ENCODE data around the gene CYBC1.

- TF ChIP-seq CTCF (conservative IDR thresholded peaks at IDR 0.05 in 1 of 2, IDR thresholded peaks at IDR 0.05 in 1 of 2; ENCODE audit: extremely low read depth in 1 of 2, insufficient read depth in 1 of 2, low read depth in 1 of 2, low read length in 2 of 2) (no peak), EZH2 (IDR thresholded peaks at IDR 0.05; ENCODE audit: borderline replicate concordance, low read length) (no peak)
These were observed 11.4 kb upstream of the CYBC1 start for GRCh38 chr17:82461827-82462524.
